ENCODE measurements around the gene TBPL1. TPM values are rescaled to one million over a fixed set of nuclear protein-coding genes. Genes with fewer than 3 reads are reported as not detected.

TBPL1 gene
- total and polyA plus RNA-seq, 2 of the 8 experiments (the other 6 are each of a cell fraction or from before 2014, with no cell fraction given), result 32.5 to 67.0 TPM

- Histone ChIP-seq H2BK12ac (ENCODE audit: low read depth, low read length) (no peak overlapping the region), H2BK5ac (ENCODE audit: low read depth, low read length) (no peak overlapping the region), H3K4me3 (ENCODE audit: extremely low read depth in 1 of 4, insufficient read depth in 2 of 4, low read depth in 3 of 4, low read length in 4 of 4) (no peak overlapping the region), H4K5ac (ENCODE audit: insufficient read length, low read depth, low read length) (no peak overlapping the region), H4K20me1 (replicated peaks in 1 of 2; ENCODE audit: control insufficient read depth in 1 of 2, insufficient read depth in 2 of 2, low read length in 2 of 2) (peaks cover 2 to 4% of the 10 kb centered on the region in 2 experiments), H3K27me3 (replicated peaks in 1 of 4; ENCODE audit: control insufficient read depth in 3 of 4, extremely low read depth in 1 of 4, insufficient read depth in 3 of 4, low read length in 3 of 4) (no peaks in the 10 kb centered on the region), H3K4me1 (replicated peaks in 1 of 4; ENCODE audit: control insufficient read depth in 3 of 4, insufficient read depth in 4 of 4, low read length in 3 of 4) (peaks cover 0 to 3% (median 0%) of the 10 kb centered on the region in 4 experiments; a peak in 2 of 7 replicates), H3K23ac (ENCODE audit: insufficient read length) (no peak overlapping the region), H3K4ac (replicated peaks; ENCODE audit: insufficient read length, low read depth, low read length) (no peak overlapping the region), H4K91ac (replicated peaks; ENCODE audit: insufficient read length, low read length) (no peak overlapping the region), H3K79me1 (ENCODE audit: low read depth, low read length) (peaks cover 6% of the 10 kb centered on the region), H3K36me3 (ENCODE audit: control insufficient read depth in 2 of 4, insufficient read depth in 4 of 4, low read length in 3 of 4) (no peaks in the 10 kb centered on the region), H3K9ac (replicated peaks in 1 of 4; ENCODE audit: extremely low read depth in 1 of 4, low read depth in 3 of 4, low read length in 3 of 4) (no peak overlapping the region), H4K8ac (ENCODE audit: extremely low read depth, insufficient read depth, low read length) (no peak overlapping the region), H3K56ac (replicated peaks; ENCODE audit: insufficient read length, low read depth, low read length) (no peak overlapping the region), H3K14ac (ENCODE audit: insufficient read length) (no peak overlapping the region), H2BK20ac (ENCODE audit: low read length) (no peak overlapping the region), H3K23me2 (ENCODE audit: low read depth, low read length) (no peaks in the 10 kb centered on the region), H2AK5ac (ENCODE audit: low read depth, low read length) (no peak overlapping the region), H3K9me3 (ENCODE audit: insufficient read depth in 2 of 2, low read depth in 1 of 2, low read length in 1 of 2) (no peaks in the 10 kb centered on the region), H3K27ac (ENCODE audit: low read depth, low read length) (no peak overlapping the region), H3K18ac (ENCODE audit: extremely low read depth, low read length) (no peak overlapping the region), H2BK15ac (ENCODE audit: low read length) (no peak overlapping the region), H3K79me2 (ENCODE audit: control insufficient read depth in 1 of 2, insufficient read depth in 2 of 2, low read length in 2 of 2) (peaks cover 16 to 95% of the 10 kb centered on the region in 2 experiments), H2AFZ (ENCODE audit: low read length) (no peak overlapping the region), H2BK120ac (replicated peaks; ENCODE audit: low read depth, low read length) (no peak overlapping the region), H3K4me2 (ENCODE audit: insufficient read depth in 1 of 2, low read depth in 2 of 2, low read length in 2 of 2) (no peak overlapping the region)
- CTCF ChIA-PET (ENCODE audit: partially characterized antibody), result interaction anchor here (0.6 to 4.1 kb wide), 10 partner anchors 8 to 149 kb away, joined by 3 to 32 read pairs (median 6); partner anchors contain the start of gene TBPL1
- FAIRE-seq (no peak), DNase-seq (ENCODE audit: low read depth in 1 of 2, low spot score in 2 of 2) (no peak)
- POLR2A ChIA-PET (ENCODE audit: partially characterized antibody), result interaction anchor here (3.3 kb wide), 1 partner anchor 9 kb away, joined by 18 read pairs; the partner anchor contains the start of gene TBPL1
- 88 to 100% methylated on average over 1 to 7 of the region's 7 CpGs for WGBS, 2 experiments (ENCODE audit: extremely low coverage in 1 of 2, insufficient coverage in 1 of 2, insufficient read length in 1 of 2, insufficient replicate concordance in 2 of 2, low coverage in 1 of 2, low lambda C conversion rate in 2 of 2, missing lambda C conversion rate in 1 of 2)
- TF ChIP-seq USF2 (IDR thresholded peaks at IDR 0.05; ENCODE audit: low read length), result no peak
- TF ChIP-seq ASH2L (IDR thresholded peaks at IDR 0.05; ENCODE audit: low read length), result no peak
- no peak for TF ChIP-seq TAF1 (IDR thresholded peaks at IDR 0.05; ENCODE audit: low read depth, low read length)
- no peak for TF ChIP-seq CHD1 (IDR thresholded peaks at IDR 0.05; ENCODE audit: low read depth, low read length)
- TF ChIP-seq PHF8 (conservative IDR thresholded peaks at IDR 0.05; ENCODE audit: low read depth, low read length), result no peak
- TF ChIP-seq NRF1 (IDR thresholded peaks at IDR 0.05; ENCODE audit: low read depth, low read length), result no peak
- TF ChIP-seq BACH1 (IDR thresholded peaks at IDR 0.05; ENCODE audit: low read length), result no peak
- TF ChIP-seq POLR2AphosphoS5 (IDR thresholded peaks at IDR 0.05; ENCODE audit: low read depth, low read length), result no peak
- no peak for TF ChIP-seq HDAC6 (IDR thresholded peaks at IDR 0.05; ENCODE audit: low read depth, low read length)
- no peak for TF ChIP-seq CBX5 (IDR thresholded peaks at IDR 0.05; ENCODE audit: low read depth, low read length)
- TF ChIP-seq TAF7 (optimal IDR thresholded peaks at IDR 0.05; ENCODE audit: borderline replicate concordance, low read depth, low read length), result no peak
Observed at GRCh38 chr6:133961831-133962230, 8.8 kb downstream of the TBPL1 start.
